Endodermal cell (in vitro differentiated cells): ENCODE results near the gene CCDC175. TPM values are rescaled to one million over a fixed set of nuclear protein-coding genes. Genes with fewer than 3 reads are reported as not detected.

ENCODE experiments used
- DNase-seq: peaks from one replicate; pipeline ENCODE4 v3.0.0-alpha.2; 2017
- H3K27ac ChIP-seq: 2 replicates; pipeline ENCODE4 v1.5.1; 2013; ENCODE audit warnings: mild to moderate bottlenecking, low read depth, low read length, moderate library complexity
- H3K27me3 ChIP-seq: 2 replicates; pipeline ENCODE4 v1.6.1; 2013; ENCODE audit warnings: mild to moderate bottlenecking, low read length, moderate library complexity; ENCODE audit not compliant: insufficient read depth, control insufficient read depth, poor library complexity, severe bottlenecking
- H3K36me3 ChIP-seq: 2 replicates; pipeline ENCODE4 v1.7.0; 2013; ENCODE audit warnings: mild to moderate bottlenecking, low read length, moderate library complexity; ENCODE audit not compliant: control insufficient read depth, insufficient read depth
- H3K4me1 ChIP-seq: one replicate; pipeline ENCODE4 v1.7.0; 2013; ENCODE audit warnings: low read length; ENCODE audit not compliant: control insufficient read depth, insufficient read depth
- H3K4me3 ChIP-seq: 2 replicates; pipeline ENCODE4 v1.5.1; 2013; ENCODE audit warnings: mild to moderate bottlenecking, low read length, moderate library complexity
- H3K9ac ChIP-seq: 2 replicates; pipeline ENCODE4 v1.6.1; 2013; ENCODE audit warnings: mild to moderate bottlenecking, low read length, moderate library complexity; ENCODE audit not compliant: poor library complexity, severe bottlenecking; ENCODE audit errors: extremely low read depth
- H3K9me3 ChIP-seq: 2 replicates; pipeline ENCODE4 v1.6.1; 2013; ENCODE audit warnings: mild to moderate bottlenecking, low read length, moderate library complexity; ENCODE audit not compliant: control insufficient read depth
- H3K27ac Mint-ChIP-seq: 2 replicates; pipeline ENCODE4 v1.8.0; 2020; ENCODE audit warnings: mixed read lengths
- H3K27me3 Mint-ChIP-seq: 2 replicates; pipeline ENCODE4 v1.8.0; 2021; ENCODE audit warnings: mild to moderate bottlenecking, mixed read lengths; ENCODE audit not compliant: insufficient read depth
- H3K36me3 Mint-ChIP-seq: 2 replicates; pipeline ENCODE4 v1.8.0; 2020; ENCODE audit warnings: low read depth, mixed read lengths
- H3K4me1 Mint-ChIP-seq: 2 replicates; pipeline ENCODE4 v1.8.0; 2020; ENCODE audit warnings: mixed read lengths
- H3K4me3 Mint-ChIP-seq: 2 replicates; pipeline ENCODE4 v1.8.0; 2020; ENCODE audit warnings: mild to moderate bottlenecking, moderate library complexity, mixed read lengths
- H3K9me3 Mint-ChIP-seq: 2 replicates; pipeline ENCODE4 v1.8.0; 2020; ENCODE audit warnings: mild to moderate bottlenecking, mixed read lengths
- WGBS, 2 experiments: methylation state at CpG; one replicate each; pipeline versions ENCODE4 v1.1.5 to v1.1.7; 2013; ENCODE audit warnings: missing lambda C conversion rate in 2 of 2, mixed read lengths in 1 of 2; ENCODE audit not compliant: insufficient coverage in 1 of 2, insufficient read length in 1 of 2; 5-methylcytosine and 5-hydroxymethylcytosine counted together
- total RNA-seq, 2 donors: library from RNA; stranded (reverse); fragmentation: NEBNext Ultra II Directional in 1 of 2; extraction: Animal tissue kit (Norgen Biotek cat#: 25700) in 1 of 2; gene quantifications; 2 replicates in 1 of 2; 3 replicates in 1 of 2; pipeline ENCODE4 v1.2.1, GENCODE V29; 2021
- TF ChIP-seq, protein P1 (sequence below): fragments of 200-600 bp; sonication (generic); conservative IDR thresholded peaks from 2 replicates; pipeline ENCODE4 v1.5.0; 2021; ENCODE audit warnings: antibody characterized with exemption, mild to moderate bottlenecking

CCDC175 gene
- total RNA-seq, 2 donors from 2014 or later, result 0.53 to 0.66 TPM

DNA sequence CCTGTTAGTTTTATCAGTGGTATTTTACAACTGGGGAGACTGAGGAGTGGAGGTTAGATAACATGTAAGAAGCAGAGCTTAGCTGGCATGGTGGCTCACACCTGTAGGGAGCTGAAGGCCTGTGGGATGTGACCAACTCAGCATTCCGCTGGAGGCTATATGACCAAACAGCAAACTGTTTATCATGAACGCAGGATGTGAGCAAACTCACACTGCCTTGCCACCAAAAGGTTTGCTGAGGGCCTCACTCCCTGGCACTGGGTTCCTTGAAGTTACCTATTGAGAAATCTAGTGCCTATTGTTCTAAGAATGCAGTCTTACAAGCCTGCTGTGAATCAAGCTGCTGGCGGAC lies 68.9 kb downstream of the CCDC175 start:
- Mint-ChIP-seq H3K9me3 (no peaks in the 10 kb centered on the region), H3K4me3 (no peak overlapping the region), H3K27me3 (peaks cover 3% of the 10 kb centered on the region), H3K27ac (peak overlapping the region; percentile 11), H3K4me1 (peaks cover 9% of the 10 kb centered on the region), H3K36me3 (peaks cover 11% of the 10 kb centered on the region)
- TF ChIP-seq, protein P1, sequence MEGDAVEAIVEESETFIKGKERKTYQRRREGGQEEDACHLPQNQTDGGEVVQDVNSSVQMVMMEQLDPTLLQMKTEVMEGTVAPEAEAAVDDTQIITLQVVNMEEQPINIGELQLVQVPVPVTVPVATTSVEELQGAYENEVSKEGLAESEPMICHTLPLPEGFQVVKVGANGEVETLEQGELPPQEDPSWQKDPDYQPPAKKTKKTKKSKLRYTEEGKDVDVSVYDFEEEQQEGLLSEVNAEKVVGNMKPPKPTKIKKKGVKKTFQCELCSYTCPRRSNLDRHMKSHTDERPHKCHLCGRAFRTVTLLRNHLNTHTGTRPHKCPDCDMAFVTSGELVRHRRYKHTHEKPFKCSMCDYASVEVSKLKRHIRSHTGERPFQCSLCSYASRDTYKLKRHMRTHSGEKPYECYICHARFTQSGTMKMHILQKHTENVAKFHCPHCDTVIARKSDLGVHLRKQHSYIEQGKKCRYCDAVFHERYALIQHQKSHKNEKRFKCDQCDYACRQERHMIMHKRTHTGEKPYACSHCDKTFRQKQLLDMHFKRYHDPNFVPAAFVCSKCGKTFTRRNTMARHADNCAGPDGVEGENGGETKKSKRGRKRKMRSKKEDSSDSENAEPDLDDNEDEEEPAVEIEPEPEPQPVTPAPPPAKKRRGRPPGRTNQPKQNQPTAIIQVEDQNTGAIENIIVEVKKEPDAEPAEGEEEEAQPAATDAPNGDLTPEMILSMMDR, result no peak
- no peak overlapping the region for H3K4me3 ChIP-seq
- H3K27ac ChIP-seq, result no peak overlapping the region
- H3K36me3 ChIP-seq, result peaks cover 21% of the 10 kb centered on the region
- H3K4me1 ChIP-seq, result peaks cover 3% of the 10 kb centered on the region
- 67 to 82% methylated on average over 1 to 3 of the region's 3 CpGs for WGBS, 2 experiments
- H3K9me3 ChIP-seq, result no peaks in the 10 kb centered on the region
- H3K9ac ChIP-seq, result no peak overlapping the region
- peak; percentile 54 for DNase-seq
- no peaks in the 10 kb centered on the region for H3K27me3 ChIP-seq

DNA sequence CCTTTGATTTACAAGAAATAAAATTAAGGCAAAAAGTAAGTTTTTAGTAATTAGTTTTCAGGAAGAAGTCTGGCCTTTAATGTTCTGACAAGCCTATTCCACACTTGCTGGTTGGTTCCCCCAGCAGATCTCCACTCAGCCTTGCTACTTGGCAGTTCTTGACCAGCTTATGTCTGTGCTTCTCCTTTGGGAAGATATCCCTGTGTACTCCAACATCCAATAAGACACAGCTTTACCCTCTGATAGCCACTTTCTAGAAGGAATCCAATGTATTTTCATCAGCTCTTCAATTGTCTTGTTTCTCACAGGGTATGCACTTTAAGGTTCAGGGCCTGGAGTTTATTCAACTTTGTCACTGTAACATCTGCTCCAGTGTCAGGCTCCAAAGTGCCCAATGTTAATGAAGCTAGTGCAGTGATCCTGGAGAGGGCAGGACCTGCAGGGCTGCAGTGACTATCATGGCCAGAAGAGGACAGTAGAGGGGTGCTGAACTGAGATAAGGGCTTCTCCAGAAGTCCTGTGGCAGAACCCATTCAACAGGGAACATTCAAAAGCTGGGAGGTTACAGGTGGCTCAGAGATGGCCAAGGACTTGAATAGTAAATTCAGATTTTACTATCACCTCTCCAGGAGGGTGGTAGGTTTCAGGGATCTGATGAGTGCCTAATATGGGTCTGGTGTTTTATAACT lies 69.4 kb downstream of the CCDC175 start:
- no peaks in the 10 kb centered on the region for H3K27me3 ChIP-seq
- TF ChIP-seq, protein P1, result peak; percentile 97
- H3K27ac ChIP-seq, result no peak overlapping the region
- no peak overlapping the region for H3K9ac ChIP-seq
- H3K27ac Mint-ChIP-seq, result peak overlapping the region; percentile 11
- peak; percentile 97 for DNase-seq
- H3K27me3 Mint-ChIP-seq, result peaks cover 3% of the 10 kb centered on the region
- H3K4me3 Mint-ChIP-seq, result no peak overlapping the region
- H3K36me3 Mint-ChIP-seq, result peaks cover 14% of the 10 kb centered on the region
- H3K4me1 ChIP-seq, result peaks cover 3% of the 10 kb centered on the region
- H3K4me3 ChIP-seq, result no peak overlapping the region
- no peaks in the 10 kb centered on the region for H3K9me3 ChIP-seq
- H3K9me3 Mint-ChIP-seq, result no peaks in the 10 kb centered on the region
- peaks cover 24% of the 10 kb centered on the region for H3K36me3 ChIP-seq
- peaks cover 9% of the 10 kb centered on the region for H3K4me1 Mint-ChIP-seq

DNA sequence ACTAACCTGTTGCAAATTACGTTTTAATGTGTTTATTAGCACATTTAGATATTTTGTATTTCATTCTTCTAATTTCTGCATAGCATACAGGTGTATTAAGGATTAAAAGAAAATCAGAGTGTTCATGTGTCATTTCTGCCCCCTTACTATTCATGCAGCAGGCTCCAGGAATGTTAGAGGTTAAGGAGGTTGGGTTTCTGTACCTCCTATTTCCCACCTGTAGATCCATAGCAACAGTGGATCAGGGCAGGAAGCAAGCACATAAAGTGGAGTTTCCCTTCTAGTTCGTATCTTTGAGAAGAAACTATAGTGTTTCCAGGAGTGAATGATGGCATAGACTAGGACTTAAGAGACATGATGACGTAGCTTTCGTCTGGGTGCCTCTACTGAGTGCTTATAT lies 73.4 kb downstream of the CCDC175 start:
- no peak for DNase-seq
- Histone ChIP-seq H3K4me1 (peaks cover 3% of the 10 kb centered on the region), H3K9me3 (no peaks in the 10 kb centered on the region), H3K36me3 (peaks cover 61% of the 10 kb centered on the region), H3K9ac (no peak overlapping the region), H3K27ac (no peak overlapping the region), H3K4me3 (no peak overlapping the region), H3K27me3 (no peaks in the 10 kb centered on the region)
- Mint-ChIP-seq H3K4me1 (peaks cover 9% of the 10 kb centered on the region), H3K9me3 (no peaks in the 10 kb centered on the region), H3K4me3 (no peak overlapping the region), H3K27ac (no peak overlapping the region), H3K27me3 (no peaks in the 10 kb centered on the region), H3K36me3 (peaks cover 23% of the 10 kb centered on the region)
- 84 to 87% methylated on average over 3 of the region's 4 CpGs for WGBS, 2 experiments
- TF ChIP-seq, protein P1, result no peak
